IPS DF 6.9 (cell line): ENCODE data around the gene PTPN1.
"Not testable (repeated sequence)": the region's sequence is repeated elsewhere in the genome, so short reads cannot be mapped to it uniquely, and the experiment has no call there.

ENCODE experiments used
- DNase-seq: peaks from one replicate; pipeline ENCODE4 v3.0.0-alpha.2; 2013; ENCODE audit warnings: low read depth, low spot score
- H3K27ac ChIP-seq: one replicate; pipeline ENCODE4 v1.5.1; 2013; ENCODE audit warnings: low read length, control low read depth
- H3K27me3 ChIP-seq: 2 replicates; pipeline ENCODE4 v1.6.1; 2013; ENCODE audit warnings: mild to moderate bottlenecking, low read length; ENCODE audit not compliant: control insufficient read depth, insufficient read depth
- H3K36me3 ChIP-seq: 2 replicates; pipeline ENCODE4 v1.6.1; 2013; ENCODE audit warnings: low read length; ENCODE audit not compliant: control insufficient read depth, insufficient read depth
- H3K4me1 ChIP-seq: 2 replicates; pipeline ENCODE4 v1.6.1; 2013; ENCODE audit warnings: low read length; ENCODE audit not compliant: control insufficient read depth, insufficient read depth
- H3K4me3 ChIP-seq: 2 replicates; pipeline ENCODE4 v1.5.1; 2013; ENCODE audit warnings: mild to moderate bottlenecking, low read length
- H3K9me3 ChIP-seq: 2 replicates; pipeline ENCODE4 v1.6.1; 2013; ENCODE audit warnings: low read length, inconsistent platforms; ENCODE audit not compliant: control insufficient read depth, insufficient read depth
- WGBS: extraction: QIAGEN DNeasy Blood & Tissue Kit; methylation state at CpG from one replicate; pipeline ENCODE4 v1.1.7; 2013; ENCODE audit warnings: mixed read lengths, missing lambda C conversion rate; ENCODE audit not compliant: insufficient read length, insufficient coverage; 5-methylcytosine and 5-hydroxymethylcytosine counted together

Gene PTPN1

DNA sequence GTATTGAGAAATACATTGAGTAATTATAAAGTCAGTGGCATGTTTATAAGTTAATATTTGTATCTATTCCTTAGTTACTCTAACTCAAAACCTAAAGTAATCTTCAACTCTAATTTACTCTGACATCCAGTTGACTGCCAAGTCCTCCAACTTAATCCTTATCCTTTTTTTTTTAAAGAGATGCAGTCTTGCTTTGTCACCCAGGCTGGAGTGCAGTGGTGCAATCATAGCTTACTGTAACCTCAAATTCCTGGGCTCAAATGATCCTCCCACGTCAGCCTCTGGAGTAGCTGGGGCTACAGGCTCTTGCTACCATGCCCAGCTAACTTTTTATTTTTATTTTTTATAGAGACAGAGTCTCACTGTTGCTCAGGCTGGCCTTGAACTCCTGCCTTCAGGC, 24.4 kb downstream of the PTPN1 start:
- no peaks in the 10 kb centered on the region for H3K4me1 ChIP-seq
- no peak overlapping the region for H3K4me3 ChIP-seq
- H3K9me3 ChIP-seq: no peaks in the 10 kb centered on the region
- WGBS: no CpG with 5 or more reads among the region's 1 CpG
- H3K36me3 ChIP-seq: no peaks in the 10 kb centered on the region
- no peak overlapping the region for H3K27ac ChIP-seq
- DNase-seq: no peak
- no peaks in the 10 kb centered on the region for H3K27me3 ChIP-seq

DNA sequence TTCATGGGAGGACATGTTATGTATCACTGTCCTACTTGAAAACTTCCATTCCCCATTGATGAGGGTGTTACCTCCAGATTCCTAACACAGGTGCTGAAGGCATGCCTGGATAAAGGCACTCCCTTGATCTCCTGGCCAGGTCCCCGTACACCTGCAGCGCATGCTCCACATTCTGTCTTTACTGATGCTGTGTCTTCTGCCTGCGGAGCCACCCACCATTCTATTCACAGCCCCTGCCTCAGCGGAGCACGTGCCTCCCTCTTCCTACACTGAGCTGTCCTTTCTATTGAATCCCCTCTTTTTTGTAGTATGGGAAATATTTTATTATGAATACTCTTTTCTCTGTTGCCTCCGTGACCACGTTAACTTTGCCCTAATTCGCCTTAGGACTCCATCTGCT, 25.0 kb downstream of the PTPN1 start:
- whole genome bisulfite sequencing: no CpG with 5 or more reads among the region's 8 CpGs
- no peaks in the 10 kb centered on the region for H3K36me3 ChIP-seq
- H3K4me3 ChIP-seq: no peak overlapping the region
- no peak overlapping the region for H3K27ac ChIP-seq
- no peaks in the 10 kb centered on the region for H3K4me1 ChIP-seq
- no peaks in the 10 kb centered on the region for H3K27me3 ChIP-seq
- DNase-seq: no peak
- no peaks in the 10 kb centered on the region for H3K9me3 ChIP-seq

- no peak for DNase-seq
- Histone ChIP-seq H3K4me1 (no peaks in the 10 kb centered on the region), H3K27ac (no peak overlapping the region), H3K9me3 (no peaks in the 10 kb centered on the region), H3K27me3 (no peaks in the 10 kb centered on the region), H3K4me3 (no peak overlapping the region), H3K36me3 (no peaks in the 10 kb centered on the region)
- no CpG with 5 or more reads among the region's 4 CpGs for WGBS
These were observed 26.1 kb downstream of the PTPN1 start for GRCh38 chr20:50536333-50536732.

DNA sequence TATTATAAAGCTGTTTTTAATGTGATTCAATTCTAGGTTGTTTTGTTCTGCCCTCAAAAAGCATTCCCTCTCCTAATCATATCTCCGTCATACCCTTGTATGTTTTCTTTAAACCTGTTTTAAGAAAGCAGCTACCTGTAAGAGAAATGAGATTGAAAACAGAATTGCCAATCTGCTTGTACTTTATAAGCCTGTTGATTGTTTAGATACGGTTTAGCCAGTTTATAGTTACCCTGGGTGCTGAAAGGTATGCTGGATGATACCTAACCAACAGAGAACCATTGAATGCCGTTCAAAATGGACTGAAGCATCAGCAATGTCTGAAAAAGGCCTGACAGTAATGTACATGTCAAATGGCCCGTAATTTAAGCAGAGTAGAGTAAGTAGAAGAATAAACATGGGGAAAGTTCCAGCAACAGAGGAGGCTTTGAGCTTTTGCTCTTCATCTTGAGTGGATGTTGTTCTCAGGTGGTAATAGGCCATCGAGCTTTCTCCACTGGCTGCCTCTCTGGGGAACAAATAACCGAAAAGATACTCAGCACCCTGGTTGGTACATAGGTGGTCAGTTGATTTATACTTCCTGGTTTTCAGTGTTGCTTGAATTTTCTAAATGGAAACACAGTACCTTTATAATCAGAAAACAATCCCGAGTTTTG, 27.5 kb downstream of the PTPN1 start:
- Histone ChIP-seq H3K27me3 (no peaks in the 10 kb centered on the region), H3K36me3 (no peaks in the 10 kb centered on the region), H3K4me1 (no peaks in the 10 kb centered on the region), H3K9me3 (no peaks in the 10 kb centered on the region), H3K27ac (no peak overlapping the region), H3K4me3 (no peak overlapping the region)
- 100% methylated on average over 1 of the region's 7 CpGs for WGBS
- no peak for DNase-seq

DNA sequence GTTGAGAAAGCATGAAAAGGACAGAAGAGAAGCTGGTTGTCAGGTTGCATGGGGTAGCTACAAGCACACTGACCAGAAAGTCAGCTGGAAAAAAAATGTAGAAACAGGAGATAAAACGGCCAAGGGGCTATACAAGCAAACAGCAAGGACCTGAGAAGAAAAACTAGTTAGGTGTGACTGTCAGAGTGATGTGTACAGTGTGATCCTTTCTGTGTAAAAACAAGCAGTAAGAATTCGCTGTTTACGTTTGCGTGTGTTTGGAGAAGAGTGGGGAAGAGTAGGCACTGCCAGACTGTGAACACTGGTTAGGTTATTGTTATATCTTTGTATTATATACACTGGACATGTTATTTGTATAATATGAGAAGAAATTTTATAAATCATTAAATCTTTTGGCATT, 28.1 kb downstream of the PTPN1 start:
- Histone ChIP-seq H3K9me3 (no peaks in the 10 kb centered on the region), H3K36me3 (no peaks in the 10 kb centered on the region), H3K4me1 (no peaks in the 10 kb centered on the region), H3K27ac (no peak overlapping the region), H3K27me3 (no peaks in the 10 kb centered on the region), H3K4me3 (no peak overlapping the region)
- no CpG with 5 or more reads among the region's 4 CpGs for WGBS
- no peak for DNase-seq

DNA sequence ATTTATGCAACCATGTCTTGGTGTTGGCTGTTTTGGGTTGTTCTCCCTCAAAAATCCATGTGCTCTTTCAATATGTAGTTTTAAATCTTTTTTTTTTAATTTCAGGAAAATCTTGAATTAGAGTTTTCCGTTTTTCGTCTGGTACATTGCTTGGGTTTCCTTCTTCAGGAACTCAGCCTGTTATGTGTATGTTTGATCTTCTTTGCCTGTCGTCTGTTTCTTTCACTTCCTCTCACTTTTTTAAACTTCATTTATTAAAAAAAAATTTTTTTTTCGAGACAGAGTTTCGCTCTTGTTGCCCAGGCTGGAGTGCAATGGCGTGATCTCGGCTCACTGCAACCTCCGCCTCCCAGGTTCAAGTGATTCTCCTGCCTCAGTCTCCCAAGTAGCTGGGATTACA, 29.6 kb downstream of the PTPN1 start:
- H3K36me3 ChIP-seq, H3K27ac ChIP-seq, H3K9me3 ChIP-seq, DNase-seq, H3K27me3 ChIP-seq, H3K4me3 ChIP-seq, H3K4me1 ChIP-seq: not testable (repeated sequence)
- no CpG with 5 or more reads among the region's 8 CpGs for WGBS

DNA sequence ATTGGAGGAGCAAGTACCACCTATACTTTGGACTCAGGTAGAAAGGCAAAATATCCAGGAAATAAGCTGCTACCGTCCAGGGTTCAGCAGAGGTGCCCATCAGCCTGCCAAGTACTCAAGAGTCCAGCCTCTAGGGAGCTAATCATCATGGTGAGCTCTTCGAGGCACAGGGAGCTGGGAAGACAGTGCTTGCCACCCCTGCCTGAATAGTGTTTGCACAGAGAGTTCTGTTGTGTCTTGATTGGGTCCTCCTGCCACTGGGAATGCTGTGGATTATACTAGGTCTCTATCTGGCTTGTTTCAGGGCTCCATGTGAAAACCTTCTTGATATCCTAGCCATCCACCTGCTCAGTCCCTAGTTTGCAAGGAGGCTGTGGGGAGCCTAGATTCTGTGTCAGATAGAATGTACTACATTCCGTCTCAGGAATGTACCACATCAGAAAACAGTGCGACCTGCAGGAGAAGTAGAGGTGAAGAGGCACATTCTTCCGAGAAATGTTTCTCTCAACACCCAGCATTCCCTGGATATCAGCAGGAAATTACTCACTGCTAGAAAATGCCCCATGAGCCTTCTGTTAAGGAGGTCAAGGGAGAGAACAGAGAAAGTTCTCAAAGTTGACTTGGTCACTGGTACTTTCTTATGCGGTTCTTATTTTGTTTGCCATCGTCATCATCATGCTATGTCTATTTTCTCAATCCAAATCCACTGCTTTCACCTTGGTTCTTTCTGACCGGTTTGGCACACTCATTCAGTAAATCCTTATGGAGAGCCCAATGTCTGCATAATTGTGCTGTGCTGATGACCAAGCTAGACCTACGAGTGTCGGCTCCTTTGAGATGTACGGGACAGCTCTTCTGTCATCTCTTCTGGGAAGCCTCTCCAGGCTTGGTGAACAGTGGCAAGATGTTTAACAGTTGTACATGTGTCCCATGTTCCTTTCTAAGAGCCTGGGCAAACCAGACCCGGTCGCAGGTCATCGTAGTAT, 30.7 kb downstream of the PTPN1 start:
- Histone ChIP-seq H3K27ac (no peak overlapping the region), H3K4me1 (no peaks in the 10 kb centered on the region), H3K36me3 (no peaks in the 10 kb centered on the region), H3K4me3 (no peak overlapping the region), H3K9me3 (no peaks in the 10 kb centered on the region), H3K27me3 (no peaks in the 10 kb centered on the region)
- DNase-seq: no peak
- no CpG with 5 or more reads among the region's 14 CpGs for WGBS

DNA sequence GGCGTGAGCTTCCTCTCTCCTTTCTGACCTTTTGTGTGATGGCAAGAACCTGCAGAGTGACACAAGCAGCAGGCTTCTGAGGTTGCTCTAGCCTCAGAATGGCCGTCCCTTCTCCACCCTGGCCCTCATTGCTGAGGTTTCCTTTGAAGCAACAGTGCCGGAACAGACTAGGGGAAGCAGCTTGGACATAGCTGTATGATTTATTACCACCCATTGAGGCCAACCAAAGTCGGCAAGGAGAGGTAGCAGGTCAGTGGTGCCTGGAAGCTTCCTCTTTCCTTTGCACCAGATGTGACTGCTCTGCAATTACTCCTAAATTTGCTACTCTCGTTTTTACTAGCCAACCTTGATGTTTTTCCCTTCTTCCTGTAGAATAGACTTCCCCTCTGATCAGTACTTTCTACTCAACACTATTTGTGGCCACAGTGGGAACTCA, 31.4 kb downstream of the PTPN1 start:
- WGBS: no CpG with 5 or more reads among the region's 5 CpGs
- no peak overlapping the region for H3K4me3 ChIP-seq
- no peaks in the 10 kb centered on the region for H3K9me3 ChIP-seq
- no peak overlapping the region for H3K27ac ChIP-seq
- H3K4me1 ChIP-seq: no peaks in the 10 kb centered on the region
- no peak for DNase-seq
- H3K27me3 ChIP-seq: no peaks in the 10 kb centered on the region
- no peaks in the 10 kb centered on the region for H3K36me3 ChIP-seq

DNA sequence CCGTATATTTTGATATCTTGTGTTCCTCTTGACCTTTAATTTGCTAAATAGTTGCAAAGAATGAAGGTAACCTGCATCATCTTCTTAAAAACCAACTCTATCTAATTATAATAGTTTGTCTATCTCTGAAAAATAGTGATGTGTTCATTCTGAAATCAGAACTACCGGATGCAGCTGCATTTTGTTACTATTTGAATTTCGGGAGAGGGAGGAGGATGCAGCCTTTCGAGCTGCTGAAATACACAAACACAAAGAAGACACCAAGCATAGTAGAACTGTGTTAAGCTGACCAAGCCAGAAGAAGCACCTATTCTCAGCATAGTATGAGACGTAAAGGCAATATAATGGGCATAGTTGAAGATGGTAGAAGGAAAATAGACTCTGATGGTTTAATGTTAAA, 33.1 kb downstream of the PTPN1 start:
- no CpG with 5 or more reads among the region's 5 CpGs for WGBS
- no peaks in the 10 kb centered on the region for H3K27me3 ChIP-seq
- no peak overlapping the region for H3K4me3 ChIP-seq
- DNase-seq: no peak
- H3K4me1 ChIP-seq: no peaks in the 10 kb centered on the region
- H3K36me3 ChIP-seq: no peaks in the 10 kb centered on the region
- H3K27ac ChIP-seq: no peak overlapping the region
- H3K9me3 ChIP-seq: no peaks in the 10 kb centered on the region

- H3K27ac ChIP-seq: no peak overlapping the region
- no peaks in the 10 kb centered on the region for H3K9me3 ChIP-seq
- WGBS: no CpG with 5 or more reads among the region's 5 CpGs
- no peaks in the 10 kb centered on the region for H3K27me3 ChIP-seq
- no peak overlapping the region for H3K4me3 ChIP-seq
- no peak for DNase-seq
- no peaks in the 10 kb centered on the region for H3K4me1 ChIP-seq
- H3K36me3 ChIP-seq: no peaks in the 10 kb centered on the region
These were observed 34.9 kb downstream of the PTPN1 start for GRCh38 chr20:50545126-50545525.
